MV-4-11 (cell line): ENCODE measurements around the gene ACAA1.

Source experiments
- DNase-seq: peaks from one replicate; lab custom pipeline; 2025; lab: John Stamatoyannopoulos, UW

ACAA1 gene

GRCh38 chr3:38119248-38119544 is 17.7 kb downstream of the ACAA1 start:
- no peak for DNase-seq

DNA sequence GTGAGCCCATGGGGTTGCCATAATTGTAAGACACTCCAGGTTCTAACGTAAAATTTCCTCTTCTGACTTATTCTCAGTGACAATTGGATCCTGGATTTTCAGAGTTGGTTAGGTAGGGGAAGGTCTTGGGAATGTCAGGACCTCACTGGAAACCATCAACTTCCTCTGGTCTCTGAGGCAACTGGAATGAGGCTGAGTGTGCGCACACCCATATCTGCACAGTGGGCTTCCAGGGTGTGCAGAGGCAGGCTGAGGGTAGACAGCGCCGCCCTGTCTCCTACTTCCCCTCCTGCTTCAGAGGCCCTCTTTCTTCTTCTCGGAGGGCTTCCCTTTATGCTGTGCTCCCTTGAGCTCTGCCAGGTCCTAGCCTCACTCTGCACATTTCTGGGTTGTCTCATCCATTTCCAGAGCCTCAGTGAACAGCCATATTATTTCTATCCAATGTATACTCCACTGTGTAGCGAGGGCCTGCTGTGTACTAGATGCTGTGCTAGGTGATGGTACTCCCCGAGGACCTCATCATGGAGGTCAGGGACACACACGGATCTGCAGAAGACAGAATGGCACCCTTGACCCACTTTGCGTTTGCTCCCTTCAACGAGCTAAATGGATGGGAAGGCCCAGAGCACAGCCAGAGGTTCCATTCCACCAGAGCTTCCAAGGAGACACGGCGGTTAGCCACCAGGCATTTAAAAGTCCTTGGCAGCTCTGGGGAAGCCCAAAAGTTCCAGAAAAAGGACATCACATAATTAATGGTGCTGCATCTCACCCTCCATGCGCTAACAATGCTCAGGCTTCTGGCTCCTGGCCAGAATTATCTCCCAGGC is 18.3 kb downstream of the ACAA1 start:
- DNase-seq, result no peak

DNA sequence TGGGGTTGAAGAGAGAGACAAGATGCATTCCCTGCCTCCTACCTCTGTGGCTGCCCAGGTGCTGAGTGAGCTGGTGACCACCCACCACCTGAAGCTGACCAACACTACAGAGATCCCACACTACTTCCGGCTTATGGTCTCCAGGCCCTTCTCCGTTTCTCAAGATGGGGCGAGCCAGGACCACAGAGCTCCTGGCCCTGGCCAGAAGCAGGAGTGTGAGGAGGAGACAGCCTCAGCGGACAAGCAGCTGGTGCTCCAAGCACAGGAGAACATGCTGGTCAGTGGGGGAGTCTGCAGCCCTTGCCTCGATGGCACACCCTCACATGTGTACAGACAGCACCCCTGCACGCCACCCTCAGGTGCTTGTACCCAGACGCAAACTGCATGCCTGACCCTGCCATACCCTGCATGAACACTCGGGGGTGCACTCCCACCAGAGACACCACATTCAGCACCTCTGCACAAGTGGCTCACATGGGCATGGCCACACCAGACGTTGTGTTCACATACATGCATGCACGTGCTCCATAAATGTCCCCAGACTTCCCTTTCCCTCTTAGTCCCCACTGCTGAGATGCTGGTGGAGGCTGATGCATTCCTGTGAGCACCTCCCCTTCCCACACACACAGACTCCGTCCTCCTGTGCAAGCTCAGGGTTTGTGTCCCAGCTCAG is 19.0 kb downstream of the ACAA1 start:
- DNase-seq, result peak; percentile 73

DNA sequence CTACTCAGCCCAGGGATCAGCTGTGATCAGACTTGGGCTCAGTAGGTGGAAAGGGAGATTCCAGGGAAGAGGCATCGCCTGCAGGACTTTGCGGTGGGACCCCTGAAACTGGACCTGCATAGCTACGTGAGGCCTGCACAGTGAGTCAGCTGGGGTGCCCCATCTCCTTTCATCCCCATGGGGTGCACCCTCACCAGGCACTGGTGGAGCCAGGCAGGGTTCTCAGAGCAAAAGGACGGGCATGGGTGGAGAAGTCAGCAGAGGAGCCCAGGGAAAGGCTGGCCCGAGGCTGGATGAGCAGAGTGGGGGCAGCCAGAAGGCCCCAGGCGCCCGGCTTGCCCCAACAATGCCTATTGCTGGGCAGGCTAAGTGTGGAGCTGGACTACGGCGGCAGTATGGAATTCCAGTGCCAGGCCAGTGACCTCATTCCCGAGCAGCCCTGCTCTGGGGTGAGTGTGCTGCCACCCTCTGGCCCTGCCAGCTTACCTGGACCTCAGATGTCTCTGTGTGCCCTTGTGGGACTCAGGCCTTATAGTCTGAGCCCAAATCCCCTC is 19.7 kb downstream of the ACAA1 start:
- no peak for DNase-seq

GRCh38 chr3:38116471-38117162 is 20.3 kb downstream of the ACAA1 start:
- no peak for DNase-seq

DNA sequence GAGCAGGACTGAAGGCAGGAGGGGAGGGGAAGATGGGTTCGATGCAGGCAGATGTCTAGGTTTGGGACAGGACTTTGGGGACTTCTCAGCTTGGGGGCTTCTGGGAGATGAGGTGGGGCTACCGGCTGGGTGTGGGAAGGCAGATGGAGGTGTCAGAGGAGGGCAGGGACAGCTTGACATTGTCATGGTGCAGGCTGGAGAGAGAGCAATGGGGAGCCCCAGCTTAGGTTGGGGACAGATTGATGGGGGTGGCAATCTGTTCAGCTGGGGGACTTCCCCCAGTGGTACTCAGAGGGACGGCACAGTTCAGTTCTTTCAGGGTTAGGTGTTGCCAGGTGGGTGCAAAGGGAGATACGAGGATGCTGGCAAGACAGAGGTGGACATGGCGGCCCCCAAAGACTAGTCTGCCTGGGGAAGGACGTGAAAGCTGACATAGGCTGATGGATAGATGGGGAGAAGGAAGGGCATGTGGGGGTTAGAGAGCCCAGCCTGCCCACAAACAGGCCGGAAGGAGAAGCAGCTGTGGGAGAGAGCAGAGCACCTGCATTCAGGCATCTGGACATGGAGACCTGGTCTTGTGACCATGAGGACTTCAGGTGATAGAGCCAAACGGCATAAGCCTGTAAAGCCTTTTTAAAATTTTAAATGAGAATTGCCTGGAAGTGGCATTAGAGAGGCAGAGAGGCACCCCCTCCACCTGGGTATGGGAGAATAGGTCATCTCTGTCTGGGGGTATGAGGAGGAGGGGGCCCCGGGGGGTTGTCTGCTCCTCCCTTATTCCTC is 21.1 kb downstream of the ACAA1 start:
- no peak for DNase-seq

- no peak for DNase-seq
Observed at GRCh38 chr3:38114875-38115644, 21.9 kb downstream of the ACAA1 start.

DNA sequence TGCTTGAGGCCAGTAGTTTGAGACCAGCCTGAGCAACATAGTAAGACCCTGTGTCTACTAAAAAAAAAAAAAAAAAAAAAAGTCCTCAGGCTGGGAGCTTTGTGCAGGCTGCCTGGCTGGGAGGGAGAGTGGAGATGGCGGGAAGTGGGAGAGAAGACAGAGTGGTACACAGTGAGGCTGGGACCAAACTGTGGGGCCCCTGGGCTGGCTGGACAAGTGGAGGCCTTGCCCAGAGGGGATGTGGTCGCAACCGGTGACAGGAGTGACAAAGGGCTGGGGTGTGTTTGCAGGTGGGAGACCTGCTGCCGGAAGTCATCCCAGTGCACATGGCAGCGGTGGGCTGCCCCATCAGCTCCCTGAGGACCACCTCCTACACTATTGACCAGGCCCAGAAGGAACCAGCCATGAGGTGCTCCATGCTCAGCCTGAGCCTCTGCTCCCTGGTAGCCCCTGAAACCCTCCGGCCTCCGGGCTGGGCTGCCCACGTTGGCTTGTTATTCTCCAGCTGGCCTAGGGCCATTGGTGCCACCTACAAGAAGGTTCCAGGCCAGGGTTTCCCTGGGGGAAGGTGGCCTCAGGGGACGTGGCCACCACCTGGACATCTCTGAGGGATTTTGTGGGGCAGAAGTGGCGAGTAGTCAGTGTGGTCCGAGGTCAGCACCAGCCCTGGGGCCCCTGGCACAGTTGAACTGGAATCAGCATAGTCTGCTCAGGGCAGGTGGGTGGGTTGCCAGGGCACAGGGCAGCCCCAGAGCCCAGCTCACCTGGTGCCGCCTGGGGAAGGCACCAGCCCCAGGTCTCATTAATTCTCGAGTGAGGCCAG is 22.7 kb downstream of the ACAA1 start:
- DNase-seq, result no peak

GRCh38 chr3:38112378-38112761 is 24.6 kb downstream of the ACAA1 start:
- no peak for DNase-seq

GRCh38 chr3:38111696-38112377 is 25.1 kb downstream of the ACAA1 start:
- DNase-seq, result no peak

GRCh38 chr3:38111201-38111600 is 25.7 kb downstream of the ACAA1 start:
- DNase-seq, result no peak

GRCh38 chr3:38110314-38111050 is 26.4 kb downstream of the ACAA1 start:
- DNase-seq, result no peak

- no peak for DNase-seq
Observed at GRCh38 chr3:38109580-38110313, 27.2 kb downstream of the ACAA1 start.

DNA sequence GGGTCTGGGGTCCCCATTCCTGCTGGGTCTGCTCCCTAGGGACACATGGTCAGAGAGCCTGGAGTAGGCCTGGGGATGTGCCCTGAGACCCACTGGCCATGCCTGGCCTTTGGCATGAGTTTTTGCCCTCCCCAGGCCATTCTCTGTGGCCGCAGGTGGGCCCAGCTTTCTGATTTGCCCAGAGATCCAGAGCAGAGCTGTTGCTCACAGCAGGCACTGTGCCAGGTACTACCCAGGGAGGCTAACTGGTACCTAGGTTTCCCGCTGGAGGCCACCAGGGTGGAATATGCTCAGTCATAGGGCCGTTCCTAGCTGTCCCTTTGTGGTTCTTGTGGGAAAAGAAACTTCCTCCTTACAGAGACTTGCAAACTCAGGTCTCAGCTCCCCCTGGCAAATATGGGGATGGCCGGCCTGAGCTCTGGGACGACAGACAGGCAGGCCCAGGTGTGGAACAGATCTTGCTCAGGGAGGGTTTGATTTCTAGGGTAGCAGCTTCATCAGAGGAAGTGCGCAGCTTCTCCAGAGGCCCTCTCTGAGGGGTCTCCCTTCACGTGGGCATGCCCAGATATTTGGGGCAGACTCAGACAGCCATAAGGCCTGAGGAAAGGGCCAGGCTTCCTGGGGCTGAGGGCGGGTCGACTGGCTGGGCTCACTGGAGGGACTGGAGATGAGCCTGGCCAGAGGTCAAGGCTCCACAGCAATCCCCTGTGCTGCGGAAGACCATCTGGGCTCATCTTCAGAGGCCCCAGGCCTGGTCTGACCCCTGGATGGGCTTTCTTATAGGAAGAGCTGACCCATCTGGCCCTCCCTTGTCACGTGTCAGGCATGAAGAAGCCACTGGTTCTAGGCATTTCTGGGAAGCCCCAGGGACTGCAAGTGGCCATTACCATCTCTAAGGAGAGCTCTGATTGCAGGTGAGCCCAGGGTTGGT is 28.0 kb downstream of the ACAA1 start:
- peak; percentile 64 for DNase-seq

DNA sequence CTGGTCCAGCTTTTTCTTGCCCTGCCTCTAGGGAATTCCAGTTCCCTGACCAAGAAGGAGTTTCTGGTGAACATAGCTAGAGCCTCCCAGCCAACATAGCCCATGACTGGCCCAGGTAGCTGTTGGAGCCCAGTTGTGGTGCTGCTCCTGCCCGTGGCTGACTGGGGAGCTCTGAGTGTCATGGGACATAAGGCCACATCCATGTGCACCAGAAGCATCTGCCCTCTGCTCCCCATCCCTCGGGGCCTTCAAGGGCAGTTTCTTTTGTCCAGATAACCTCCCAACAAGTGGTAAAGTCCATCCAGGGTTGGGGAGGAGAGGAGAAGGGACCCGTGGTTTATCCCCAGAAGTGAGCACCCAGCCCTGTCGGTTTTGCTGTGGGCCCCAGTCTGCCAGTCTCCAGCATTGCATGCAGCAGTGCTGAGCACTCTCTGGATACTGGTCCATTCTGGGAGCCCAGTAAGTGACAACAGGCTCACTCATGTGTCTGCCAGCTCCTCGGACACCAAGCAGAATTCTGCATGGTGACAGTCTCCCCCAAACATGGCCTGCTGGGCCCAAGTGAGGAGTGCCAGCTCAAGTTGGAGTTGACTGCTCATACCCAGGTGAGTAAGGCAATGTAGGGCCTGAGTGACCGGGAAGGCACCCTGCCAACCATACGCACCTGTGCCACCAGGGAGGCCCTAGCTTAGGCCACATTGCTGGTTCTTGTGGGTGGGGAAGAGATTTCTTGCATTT is 28.8 kb downstream of the ACAA1 start:
- DNase-seq, result no peak

DNA sequence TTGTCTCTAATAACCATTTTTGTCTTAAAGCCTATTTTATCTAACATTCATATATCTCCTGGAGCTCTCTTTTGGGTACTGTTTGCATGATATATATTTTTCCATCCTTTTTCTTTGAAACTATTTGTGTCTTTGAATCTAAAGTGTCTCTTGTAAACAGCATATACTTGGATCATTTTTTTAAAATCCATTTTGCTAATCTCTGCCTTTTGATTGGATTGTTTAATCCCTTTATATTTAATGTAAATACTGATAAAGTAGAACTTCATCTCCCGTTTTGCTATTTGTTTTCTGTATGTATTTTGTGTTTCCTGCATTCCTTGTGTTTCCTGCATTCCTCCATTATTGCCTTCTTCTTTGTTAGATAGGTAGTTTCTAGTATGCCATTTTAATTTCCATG is 31.4 kb downstream of the ACAA1 start:
- no peak for DNase-seq

- DNase-seq, result peak; percentile 27
Observed at GRCh38 chr3:38102444-38102814, 34.5 kb downstream of the ACAA1 start.
